Activated CD8-positive, alpha-beta T cell treated with anti-CD3 and anti-CD28 coated beads for 36 hours (primary cell): Measurements from ENCODE around the gene TBC1D3I. TPM values are rescaled to one million over a fixed set of nuclear protein-coding genes. Genes with fewer than 3 reads are reported as not detected.
"Not testable (repeated sequence)": the region's sequence is repeated elsewhere in the genome, so short reads cannot be mapped to it uniquely, and the experiment has no call there.

Experiments
- ATAC-seq: fragments of 200-7000 bp; cut with Tn5 transposase; one replicate; pipeline ENCODE4 v1.10.0; 2021; ENCODE audit warnings: mild to moderate bottlenecking, moderate library complexity
- CTCF ChIA-PET: fragments of 350-600 bp; sonication (Branson Sonifier 250); formaldehyde crosslinking; loops from one replicate; lab custom pipeline; 2021; ENCODE audit warnings: antibody characterized with exemption; lab: Charles Lee
- POLR2A ChIA-PET: fragments of 350-600 bp; sonication (Branson Sonifier 250); formaldehyde crosslinking; loops from one replicate; lab custom pipeline; 2021; ENCODE audit warnings: antibody characterized with exemption; lab: Charles Lee
- DNase-seq: peaks from one replicate; pipeline ENCODE4 v3.0.0-alpha.2; 2020
- H3K27ac Mint-ChIP-seq: one replicate; pipeline ENCODE4 v1.8.0; 2021; ENCODE audit warnings: mild to moderate bottlenecking, mixed read lengths
- H3K27me3 Mint-ChIP-seq: one replicate; pipeline ENCODE4 v1.8.0; 2021; ENCODE audit warnings: mixed read lengths
- H3K36me3 Mint-ChIP-seq: one replicate; pipeline ENCODE4 v1.8.0; 2021; ENCODE audit warnings: low read depth, mixed read lengths
- H3K4me1 Mint-ChIP-seq: one replicate; pipeline ENCODE4 v1.8.0; 2021; ENCODE audit warnings: low read depth, mixed read lengths
- H3K4me3 Mint-ChIP-seq: one replicate; pipeline ENCODE4 v1.8.0; 2021; ENCODE audit warnings: mild to moderate bottlenecking, moderate library complexity, mixed read lengths
- H3K9me3 Mint-ChIP-seq: one replicate; pipeline ENCODE4 v1.8.0; 2021; ENCODE audit warnings: mixed read lengths
- intact Hi-C: fragments of 100-400 bp; cut with micrococcal nuclease; formaldehyde crosslinking; loops from one replicate; pipeline ENCODE4 v1.10.0; 2022
- total RNA-seq, 2 experiments: library from RNA; stranded (reverse); gene quantifications; one replicate each; pipeline ENCODE4 v1.2.3, GENCODE V29; 2021

TBC1D3I gene
- total RNA-seq = under 1 TPM; 0.38 to 0.45 TPM

DNA sequence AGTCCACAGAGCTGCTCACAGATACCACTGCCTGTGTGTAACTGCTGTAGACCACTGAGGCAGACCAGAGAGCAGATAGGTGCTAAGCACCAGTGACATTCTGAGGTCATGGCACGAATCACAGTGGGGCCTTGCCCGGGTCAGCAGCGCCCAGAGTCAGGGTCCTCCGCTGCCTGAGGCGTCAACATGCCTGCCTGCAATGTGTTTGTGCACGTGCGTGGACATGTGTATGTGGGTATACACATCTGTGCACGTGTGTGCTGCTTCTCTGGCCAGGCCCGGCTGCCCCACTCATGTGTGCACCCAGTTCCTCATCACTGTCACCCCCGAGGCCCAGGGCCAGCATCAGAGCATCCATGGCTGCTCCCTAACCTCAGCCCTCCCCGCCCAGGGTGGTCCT, at the start of gene TBC1D3I:
Gene TBC1D3I (minus strand): TSS at position 101 of the 400 bp plus-strand sequence. CDS start 1,585 bp downstream, outside the sequence.
- ATAC-seq, CTCF ChIA-PET, H3K9me3 Mint-ChIP-seq, intact Hi-C loops, H3K4me1 Mint-ChIP-seq, H3K4me3 Mint-ChIP-seq, POLR2A ChIA-PET, DNase-seq, H3K27ac Mint-ChIP-seq, H3K36me3 Mint-ChIP-seq, H3K27me3 Mint-ChIP-seq: not testable (repeated sequence)

DNA sequence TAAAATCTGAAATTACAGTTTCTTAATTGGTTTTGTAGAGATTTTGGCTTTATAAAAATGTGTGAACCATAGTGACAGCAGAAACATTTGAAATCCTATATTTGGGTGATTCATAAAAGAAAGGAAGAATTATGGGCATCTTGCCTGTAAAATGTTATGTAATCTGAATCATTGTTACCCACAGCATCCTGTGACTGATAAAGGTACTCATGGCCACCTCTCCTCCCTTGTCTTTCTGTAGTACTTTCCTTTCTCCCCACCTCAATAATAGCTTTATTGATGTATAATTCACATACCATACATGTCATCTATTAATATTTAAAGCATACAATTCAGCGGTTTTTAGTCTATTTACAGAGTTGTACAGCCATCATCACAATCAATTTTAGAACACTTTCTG, 30.8 kb upstream of the TBC1D3I start:
- H3K9me3 Mint-ChIP-seq, H3K27ac Mint-ChIP-seq, intact Hi-C loops: not testable (repeated sequence)

GRCh38 chr17:36289965-36290612, 25.7 kb upstream of the TBC1D3I start:
- DNase-seq, intact Hi-C loops, CTCF ChIA-PET, H3K36me3 Mint-ChIP-seq, H3K9me3 Mint-ChIP-seq, H3K27me3 Mint-ChIP-seq, ATAC-seq, H3K4me1 Mint-ChIP-seq, POLR2A ChIA-PET, H3K27ac Mint-ChIP-seq, H3K4me3 Mint-ChIP-seq: not testable (repeated sequence)

More for the DNA sequence above, 30.8 kb upstream of the TBC1D3I start:
- H3K27me3 Mint-ChIP-seq, H3K4me3 Mint-ChIP-seq, ATAC-seq, CTCF ChIA-PET, DNase-seq, H3K36me3 Mint-ChIP-seq, POLR2A ChIA-PET, H3K4me1 Mint-ChIP-seq: not testable (repeated sequence)

- DNase-seq, H3K36me3 Mint-ChIP-seq, CTCF ChIA-PET, intact Hi-C loops, H3K4me1 Mint-ChIP-seq, H3K4me3 Mint-ChIP-seq, H3K27ac Mint-ChIP-seq, H3K9me3 Mint-ChIP-seq, ATAC-seq, POLR2A ChIA-PET, H3K27me3 Mint-ChIP-seq: not testable (repeated sequence)
Observed at GRCh38 chr17:36284219-36284618, 19.8 kb upstream of the TBC1D3I start.

DNA sequence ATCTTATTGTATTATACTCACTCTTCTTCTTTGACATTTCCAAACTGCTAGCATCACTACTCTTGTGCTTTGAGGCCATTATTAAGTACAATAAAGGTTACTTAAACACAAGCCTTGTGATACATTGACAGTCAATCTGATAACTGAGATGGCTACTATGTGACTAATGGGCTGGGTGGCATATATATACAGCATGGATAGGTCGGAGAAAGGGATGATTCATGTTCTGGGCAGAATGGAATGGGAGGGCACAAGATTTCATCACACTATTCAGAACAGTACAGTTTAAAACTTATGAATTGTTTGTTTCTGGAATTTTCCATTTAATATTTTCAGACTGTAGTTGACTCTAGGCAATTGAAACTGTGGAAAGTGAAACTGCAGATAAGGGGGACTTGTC, 18.9 kb upstream of the TBC1D3I start:
- H3K4me1 Mint-ChIP-seq, H3K36me3 Mint-ChIP-seq, POLR2A ChIA-PET, H3K27me3 Mint-ChIP-seq, H3K9me3 Mint-ChIP-seq, DNase-seq, CTCF ChIA-PET, H3K27ac Mint-ChIP-seq, H3K4me3 Mint-ChIP-seq, intact Hi-C loops: not testable (repeated sequence)
- peak; percentile 42 for ATAC-seq

GRCh38 chr17:36242046-36242445, 22.3 kb downstream of the TBC1D3I start:
- POLR2A ChIA-PET, ATAC-seq, H3K9me3 Mint-ChIP-seq, H3K4me1 Mint-ChIP-seq, intact Hi-C loops, H3K4me3 Mint-ChIP-seq, DNase-seq, H3K27me3 Mint-ChIP-seq, H3K27ac Mint-ChIP-seq, H3K36me3 Mint-ChIP-seq, CTCF ChIA-PET: not testable (repeated sequence)

GRCh38 chr17:36229644-36230043, 34.7 kb downstream of the TBC1D3I start:
- H3K4me3 Mint-ChIP-seq, H3K36me3 Mint-ChIP-seq, POLR2A ChIA-PET, H3K4me1 Mint-ChIP-seq, intact Hi-C loops, ATAC-seq, H3K9me3 Mint-ChIP-seq, CTCF ChIA-PET, H3K27me3 Mint-ChIP-seq, H3K27ac Mint-ChIP-seq: not testable (repeated sequence)
- peak; percentile 55 for DNase-seq

GRCh38 chr17:36222967-36223366, 41.4 kb downstream of the TBC1D3I start:
- H3K36me3 Mint-ChIP-seq, H3K27me3 Mint-ChIP-seq, ATAC-seq, POLR2A ChIA-PET, DNase-seq, H3K4me1 Mint-ChIP-seq, H3K9me3 Mint-ChIP-seq, CTCF ChIA-PET, H3K27ac Mint-ChIP-seq, intact Hi-C loops, H3K4me3 Mint-ChIP-seq: not testable (repeated sequence)

DNA sequence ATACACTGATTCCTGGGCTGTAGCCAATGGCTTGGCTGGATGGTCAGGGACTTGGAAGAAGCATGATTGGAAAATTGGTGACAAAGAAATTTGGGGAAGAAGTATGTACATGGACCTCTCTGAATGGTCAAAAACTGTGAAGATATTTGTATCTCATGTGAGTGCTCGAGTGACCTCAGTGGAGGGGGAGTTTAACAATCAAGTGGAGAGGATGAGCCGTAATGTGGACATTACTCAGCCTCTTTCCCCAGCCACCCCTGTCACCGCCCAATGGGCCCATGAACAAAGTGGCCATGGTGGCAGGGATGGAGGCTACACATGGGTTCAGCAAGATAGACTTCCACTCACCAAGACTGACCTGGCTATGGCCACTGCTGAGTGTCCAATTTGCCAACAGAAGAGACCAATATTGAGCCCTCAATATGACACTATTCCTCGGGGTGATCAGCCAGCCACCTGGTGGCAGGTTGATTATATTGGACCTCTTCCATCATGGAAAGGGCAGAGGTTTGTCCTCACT, 42.7 kb downstream of the TBC1D3I start:
- H3K27me3 Mint-ChIP-seq, intact Hi-C loops, H3K36me3 Mint-ChIP-seq, POLR2A ChIA-PET, ATAC-seq, H3K27ac Mint-ChIP-seq, DNase-seq, H3K4me1 Mint-ChIP-seq, H3K4me3 Mint-ChIP-seq, CTCF ChIA-PET: not testable (repeated sequence)
- peaks cover 11% of the 10 kb centered on the region for H3K9me3 Mint-ChIP-seq

GRCh38 chr17:36220737-36221580, 43.4 kb downstream of the TBC1D3I start:
- H3K27me3 Mint-ChIP-seq, H3K4me1 Mint-ChIP-seq, H3K4me3 Mint-ChIP-seq, POLR2A ChIA-PET, intact Hi-C loops, CTCF ChIA-PET, H3K36me3 Mint-ChIP-seq, DNase-seq, H3K27ac Mint-ChIP-seq, ATAC-seq: not testable (repeated sequence)
- peaks cover 11% of the 10 kb centered on the region for H3K9me3 Mint-ChIP-seq

DNA sequence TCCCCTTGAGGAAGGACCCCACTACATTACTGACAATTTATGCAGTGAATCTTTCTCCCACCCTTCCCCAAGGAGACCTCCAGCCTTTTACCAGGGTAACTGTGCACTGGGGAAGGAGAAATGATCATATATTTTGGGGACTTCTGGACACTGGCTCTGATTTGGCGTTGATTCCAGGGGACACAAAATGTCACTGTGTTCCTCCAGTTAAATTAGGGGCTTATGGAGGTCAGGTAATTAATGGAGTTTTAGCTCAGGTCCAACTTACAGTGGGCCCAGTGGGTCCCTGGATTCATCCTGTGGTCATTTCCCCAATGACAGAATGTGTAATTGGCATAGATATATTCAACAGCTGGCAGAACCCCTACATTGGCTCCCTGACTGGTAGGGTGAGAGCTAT, 44.8 kb downstream of the TBC1D3I start:
- intact Hi-C loops, H3K4me3 Mint-ChIP-seq, H3K27me3 Mint-ChIP-seq, ATAC-seq, POLR2A ChIA-PET, H3K4me1 Mint-ChIP-seq, H3K27ac Mint-ChIP-seq, DNase-seq, H3K36me3 Mint-ChIP-seq: not testable (repeated sequence)
- CTCF ChIA-PET = interaction anchor here (1.5 kb wide), 1 partner anchor 250 kb away, joined by 4 read pairs; no protein-coding TSS in a partner anchor
- peaks cover 11% of the 10 kb centered on the region for H3K9me3 Mint-ChIP-seq
